Prostate gland (tissue), 2 donors: ENCODE results near the gene ACTN2.

Source experiments
- CTCF ChIP-seq, 4 experiments: fragments of 200-600 bp in 2 of 4; fragments of 450-650 bp in 2 of 4; sonication (generic) in 2 of 4; IDR thresholded peaks; 1 replicate in 3 of 4; 2 replicates in 1 of 4; pipeline ENCODE4 v1.5.1; 2016 to 2019; ENCODE audit warnings: antibody characterized with exemption in 4 of 4, mild to moderate bottlenecking in 2 of 4, moderate library complexity in 2 of 4
- POLR2A ChIP-seq: fragments of 450-650 bp; IDR thresholded peaks from one replicate; pipeline ENCODE4 v1.6.1; 2016; ENCODE audit warnings: antibody characterized with exemption, mild to moderate bottlenecking
- POLR2AphosphoS5 ChIP-seq: sonication (generic); formaldehyde crosslinking; IDR thresholded peaks from one replicate; pipeline ENCODE4 v1.6.1; 2017; ENCODE audit warnings: antibody characterized with exemption

GRCh38 chr1:236638945-236639344 is 47.4 kb upstream of the ACTN2 start:
- no peak for TF ChIP-seq CTCF (IDR thresholded peaks at IDR 0.05)
- no peak for TF ChIP-seq POLR2AphosphoS5
- no peak for TF ChIP-seq POLR2A
